Endodermal cell (in vitro differentiated cells): Measurements from ENCODE around the gene NLRP3. TPM values are rescaled to one million over a fixed set of nuclear protein-coding genes. Genes with fewer than 3 reads are reported as not detected.

Source experiments
- DNase-seq: peaks from one replicate; pipeline ENCODE4 v3.0.0-alpha.2; 2017
- H3K27ac ChIP-seq: 2 replicates; pipeline ENCODE4 v1.5.1; 2013; ENCODE audit warnings: mild to moderate bottlenecking, low read depth, low read length, moderate library complexity
- H3K27me3 ChIP-seq: 2 replicates; pipeline ENCODE4 v1.6.1; 2013; ENCODE audit warnings: mild to moderate bottlenecking, low read length, moderate library complexity; ENCODE audit not compliant: insufficient read depth, control insufficient read depth, poor library complexity, severe bottlenecking
- H3K36me3 ChIP-seq: 2 replicates; pipeline ENCODE4 v1.7.0; 2013; ENCODE audit warnings: mild to moderate bottlenecking, low read length, moderate library complexity; ENCODE audit not compliant: control insufficient read depth, insufficient read depth
- H3K4me1 ChIP-seq: one replicate; pipeline ENCODE4 v1.7.0; 2013; ENCODE audit warnings: low read length; ENCODE audit not compliant: control insufficient read depth, insufficient read depth
- H3K4me3 ChIP-seq: 2 replicates; pipeline ENCODE4 v1.5.1; 2013; ENCODE audit warnings: mild to moderate bottlenecking, low read length, moderate library complexity
- H3K9ac ChIP-seq: 2 replicates; pipeline ENCODE4 v1.6.1; 2013; ENCODE audit warnings: mild to moderate bottlenecking, low read length, moderate library complexity; ENCODE audit not compliant: poor library complexity, severe bottlenecking; ENCODE audit errors: extremely low read depth
- H3K9me3 ChIP-seq: 2 replicates; pipeline ENCODE4 v1.6.1; 2013; ENCODE audit warnings: mild to moderate bottlenecking, low read length, moderate library complexity; ENCODE audit not compliant: control insufficient read depth
- H3K27ac Mint-ChIP-seq: 2 replicates; pipeline ENCODE4 v1.8.0; 2020; ENCODE audit warnings: mixed read lengths
- H3K27me3 Mint-ChIP-seq: 2 replicates; pipeline ENCODE4 v1.8.0; 2021; ENCODE audit warnings: mild to moderate bottlenecking, mixed read lengths; ENCODE audit not compliant: insufficient read depth
- H3K36me3 Mint-ChIP-seq: 2 replicates; pipeline ENCODE4 v1.8.0; 2020; ENCODE audit warnings: low read depth, mixed read lengths
- H3K4me1 Mint-ChIP-seq: 2 replicates; pipeline ENCODE4 v1.8.0; 2020; ENCODE audit warnings: mixed read lengths
- H3K4me3 Mint-ChIP-seq: 2 replicates; pipeline ENCODE4 v1.8.0; 2020; ENCODE audit warnings: mild to moderate bottlenecking, moderate library complexity, mixed read lengths
- H3K9me3 Mint-ChIP-seq: 2 replicates; pipeline ENCODE4 v1.8.0; 2020; ENCODE audit warnings: mild to moderate bottlenecking, mixed read lengths
- CTCF ChIP-seq: fragments of 200-600 bp; sonication (generic); conservative IDR thresholded peaks from 2 replicates; pipeline ENCODE4 v1.5.0; 2021; ENCODE audit warnings: antibody characterized with exemption, mild to moderate bottlenecking
- WGBS, 2 experiments: methylation state at CpG; one replicate each; pipeline versions ENCODE4 v1.1.5 to v1.1.7; 2013; ENCODE audit warnings: missing lambda C conversion rate in 2 of 2, mixed read lengths in 1 of 2; ENCODE audit not compliant: insufficient coverage in 1 of 2, insufficient read length in 1 of 2; 5-methylcytosine and 5-hydroxymethylcytosine counted together
- total RNA-seq, 2 donors: library from RNA; stranded (reverse); fragmentation: NEBNext Ultra II Directional in 1 of 2; extraction: Animal tissue kit (Norgen Biotek cat#: 25700) in 1 of 2; gene quantifications; 2 replicates in 1 of 2; 3 replicates in 1 of 2; pipeline ENCODE4 v1.2.1, GENCODE V29; 2021

The NLRP3 gene
- total RNA-seq, 2 donors from 2014 or later: 0.09 TPM; not detected in 1

DNA sequence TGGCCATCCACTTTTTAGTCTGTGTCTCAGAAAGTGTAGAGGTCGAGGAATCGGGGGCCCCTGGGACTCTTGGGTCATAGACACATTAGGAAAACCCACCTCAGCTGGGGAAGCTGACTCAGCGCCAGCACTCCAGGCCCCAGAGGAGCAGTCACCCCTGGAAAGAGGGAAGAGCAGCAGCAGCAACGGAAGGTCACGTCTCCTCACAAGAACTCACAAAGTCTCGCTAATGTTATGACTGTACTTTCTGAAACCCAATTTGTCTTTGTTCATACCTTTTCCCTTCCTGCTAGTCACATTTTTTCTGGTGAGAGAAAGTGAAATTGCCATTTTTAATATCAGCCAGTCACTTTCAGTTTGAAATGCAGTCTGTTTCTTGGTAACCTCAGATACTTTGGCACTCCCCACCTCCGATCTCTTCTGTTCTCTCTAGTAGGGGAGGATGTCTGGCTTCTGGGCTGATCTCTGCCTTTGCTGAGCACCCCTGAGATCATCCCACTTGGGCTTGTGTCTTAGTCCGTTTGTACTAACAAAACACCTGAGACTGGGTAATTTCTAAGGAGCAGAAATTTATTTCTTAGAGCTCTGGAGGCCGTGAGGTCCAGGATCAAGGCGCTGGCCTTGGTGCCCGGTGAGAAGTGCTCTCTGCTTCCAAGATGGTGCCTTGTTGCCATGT lies 6.0 kb upstream of the NLRP3 start:
- Histone ChIP-seq H3K27me3 (no peaks in the 10 kb centered on the region), H3K9ac (no peak overlapping the region), H3K36me3 (no peaks in the 10 kb centered on the region), H3K9me3 (no peaks in the 10 kb centered on the region), H3K4me1 (no peaks in the 10 kb centered on the region), H3K27ac (no peak overlapping the region), H3K4me3 (no peak overlapping the region)
- no peak overlapping the region for H3K27ac Mint-ChIP-seq
- WGBS, 2 experiments: 90 to 99% methylated on average over 7 to 11 of the region's 11 CpGs
- H3K4me1 Mint-ChIP-seq: no peaks in the 10 kb centered on the region
- no peaks in the 10 kb centered on the region for H3K36me3 Mint-ChIP-seq
- no peak overlapping the region for H3K4me3 Mint-ChIP-seq
- H3K27me3 Mint-ChIP-seq: no peaks in the 10 kb centered on the region
- no peak for TF ChIP-seq CTCF
- H3K9me3 Mint-ChIP-seq: no peaks in the 10 kb centered on the region
- no peak for DNase-seq

DNA sequence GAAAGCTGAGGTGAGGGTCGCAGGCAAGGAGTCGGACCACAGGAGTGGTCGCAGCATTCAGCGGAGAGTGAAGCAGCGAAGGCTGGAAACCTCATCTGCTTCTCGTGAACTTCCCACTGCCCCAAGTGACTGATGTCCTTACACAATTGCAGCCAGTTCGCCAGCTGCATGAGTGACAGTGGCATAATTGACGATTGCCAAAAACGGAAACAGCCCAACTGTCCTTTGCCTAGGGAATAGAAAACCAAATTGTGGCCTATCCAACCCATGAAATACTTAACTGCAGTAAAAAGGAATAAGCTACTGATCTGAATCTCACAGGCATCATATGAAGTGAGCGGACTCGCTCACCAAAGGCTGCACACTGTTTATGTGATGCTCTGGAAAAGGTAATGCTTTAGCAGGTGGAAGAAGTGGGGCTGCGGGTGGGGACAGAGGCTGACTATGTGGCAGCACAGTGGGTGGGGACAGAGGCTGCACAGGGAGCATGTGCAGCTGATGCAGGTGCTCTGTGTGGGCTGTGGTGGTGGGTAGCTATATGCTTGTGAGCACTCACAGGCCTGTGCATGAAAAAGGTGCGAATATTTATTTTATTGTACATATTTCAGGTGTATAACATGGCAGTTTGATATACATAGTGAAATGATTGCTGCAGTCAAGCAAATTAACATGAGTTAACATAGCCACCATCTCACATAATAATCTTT lies 4.2 kb upstream of the NLRP3 start:
- no peaks in the 10 kb centered on the region for H3K27me3 ChIP-seq
- TF ChIP-seq CTCF: no peak
- Mint-ChIP-seq H3K4me3 (no peak overlapping the region), H3K27me3 (no peaks in the 10 kb centered on the region), H3K4me1 (no peaks in the 10 kb centered on the region), H3K36me3 (no peaks in the 10 kb centered on the region), H3K9me3 (no peaks in the 10 kb centered on the region), H3K27ac (no peak overlapping the region)
- H3K36me3 ChIP-seq: no peaks in the 10 kb centered on the region
- H3K9ac ChIP-seq: no peak overlapping the region
- no peak overlapping the region for H3K4me3 ChIP-seq
- no peaks in the 10 kb centered on the region for H3K4me1 ChIP-seq
- H3K27ac ChIP-seq: no peak overlapping the region
- WGBS, 2 experiments: 89 to 90% methylated on average over 9 to 13 of the region's 13 CpGs
- DNase-seq: no peak
- no peaks in the 10 kb centered on the region for H3K9me3 ChIP-seq

DNA sequence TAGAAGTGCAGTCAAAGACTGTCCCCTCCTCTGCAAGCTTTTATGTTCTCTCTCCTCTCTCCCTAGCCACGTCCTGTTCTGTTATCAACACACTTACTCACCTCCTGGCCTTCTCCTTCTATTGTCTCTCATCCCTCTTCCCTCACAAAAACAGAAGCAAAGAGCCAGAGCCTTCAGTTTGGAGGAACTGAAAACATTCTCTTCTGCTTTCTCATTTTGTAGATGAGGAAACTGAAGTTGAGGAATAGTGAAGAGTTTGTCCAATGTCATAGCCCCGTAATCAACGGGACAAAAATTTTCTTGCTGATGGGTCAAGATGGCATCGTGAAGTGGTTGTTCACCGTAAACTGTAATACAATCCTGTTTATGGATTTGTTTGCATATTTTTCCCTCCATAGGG lies 1.9 kb downstream of the NLRP3 start:
- H3K9me3 ChIP-seq: no peaks in the 10 kb centered on the region
- Mint-ChIP-seq H3K27me3 (no peaks in the 10 kb centered on the region), H3K4me3 (no peak overlapping the region), H3K27ac (no peak overlapping the region), H3K36me3 (no peaks in the 10 kb centered on the region), H3K4me1 (no peaks in the 10 kb centered on the region), H3K9me3 (no peaks in the 10 kb centered on the region)
- no peak for TF ChIP-seq CTCF
- no peak overlapping the region for H3K9ac ChIP-seq
- DNase-seq: no peak
- 89 to 91% methylated on average over 5 of the region's 5 CpGs for WGBS, 2 experiments
- H3K36me3 ChIP-seq: no peaks in the 10 kb centered on the region
- no peak overlapping the region for H3K4me3 ChIP-seq
- no peaks in the 10 kb centered on the region for H3K27me3 ChIP-seq
- H3K4me1 ChIP-seq: no peaks in the 10 kb centered on the region
- H3K27ac ChIP-seq: no peak overlapping the region
